HG03571 (cell line): ENCODE measurements around the gene C1orf159.

Experiments
- ATAC-seq: cut with Tn5 transposase; IDR thresholded peaks from one replicate; pipeline ENCODE4 v1.9.1; 2021; ENCODE audit not compliant: unreplicated experiment

Gene C1orf159

GRCh38 chr1:1094981-1095380 is 20.9 kb downstream of the C1orf159 start:
- no peak for ATAC-seq

GRCh38 chr1:1093610-1093943 is 22.3 kb downstream of the C1orf159 start:
- no peak for ATAC-seq

- no peak for ATAC-seq
These were observed 22.8 kb downstream of the C1orf159 start for GRCh38 chr1:1092894-1093609.

DNA sequence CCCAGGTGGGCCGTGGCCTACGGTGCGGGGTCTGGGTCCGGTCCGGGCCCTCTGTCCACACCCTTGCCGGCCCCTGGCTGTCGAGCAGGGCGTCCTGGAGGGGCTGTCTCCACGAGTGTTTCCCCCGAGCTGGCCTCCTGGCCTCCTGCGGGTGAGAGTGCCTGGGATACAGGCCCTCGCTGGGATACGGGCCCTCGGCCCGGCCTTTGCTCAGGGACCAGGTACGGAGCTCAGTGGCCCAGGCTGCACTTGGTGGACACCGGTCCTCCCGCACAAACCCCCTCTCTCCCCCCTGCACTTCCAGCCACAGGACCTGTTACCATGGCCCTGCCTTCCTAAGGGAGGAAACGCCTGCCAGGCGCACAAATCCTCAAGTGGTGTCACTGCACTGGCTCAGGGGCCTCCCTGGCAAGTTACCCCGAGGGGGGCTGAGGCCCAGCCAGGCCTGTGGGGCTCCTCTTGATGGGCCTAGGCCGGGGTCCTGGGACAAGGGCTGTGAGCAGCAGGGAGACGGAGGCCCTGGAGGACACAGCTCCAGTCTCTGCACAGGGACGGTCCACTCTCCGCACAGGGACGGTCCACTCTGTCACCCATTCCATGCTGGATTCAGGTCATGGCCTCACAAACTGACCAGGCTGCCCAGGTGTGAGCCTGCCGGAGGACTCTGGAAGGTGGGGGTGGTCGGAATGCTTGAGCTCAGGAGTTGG is 23.6 kb downstream of the C1orf159 start:
- no peak for ATAC-seq

DNA sequence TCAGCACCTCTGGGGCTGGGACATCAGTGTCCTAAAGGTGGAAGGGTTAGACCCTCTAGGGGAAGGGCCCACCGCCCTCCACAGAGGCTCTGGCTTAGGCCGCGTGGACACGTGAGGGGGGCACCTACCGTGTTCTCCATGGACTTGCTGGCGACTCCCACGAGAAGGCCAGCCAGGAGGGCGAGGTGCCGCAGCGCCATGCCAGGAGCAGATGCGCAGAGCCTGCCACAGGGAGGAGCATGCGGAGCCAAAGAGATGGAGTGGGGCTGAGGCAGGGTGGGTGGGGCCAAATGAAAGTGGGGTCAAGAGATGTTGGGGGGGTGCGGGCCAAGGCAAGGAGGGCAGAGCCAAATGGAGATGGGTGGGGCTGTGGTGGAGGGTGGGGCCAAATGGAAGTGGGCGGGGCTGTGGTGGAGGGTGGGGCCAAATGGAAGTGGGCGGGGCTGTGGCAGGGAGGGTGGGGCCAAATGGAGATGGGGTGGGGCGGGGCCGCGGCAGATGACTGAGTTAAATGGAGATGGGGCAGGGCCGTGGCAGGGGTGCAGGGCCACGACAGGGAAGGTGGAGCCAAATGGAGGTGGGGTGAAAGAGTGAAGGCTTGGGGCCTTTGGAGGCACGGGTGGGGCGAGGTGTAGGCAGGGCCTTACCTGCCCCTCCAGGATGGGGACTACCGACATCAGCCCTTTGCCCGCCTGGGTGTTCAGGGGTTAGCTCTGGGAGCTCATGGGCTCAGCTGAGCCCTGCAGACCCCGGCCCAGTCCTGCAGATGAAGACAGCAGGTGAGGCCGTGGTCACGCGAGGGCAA is 24.3 kb downstream of the C1orf159 start:
- no peak for ATAC-seq

DNA sequence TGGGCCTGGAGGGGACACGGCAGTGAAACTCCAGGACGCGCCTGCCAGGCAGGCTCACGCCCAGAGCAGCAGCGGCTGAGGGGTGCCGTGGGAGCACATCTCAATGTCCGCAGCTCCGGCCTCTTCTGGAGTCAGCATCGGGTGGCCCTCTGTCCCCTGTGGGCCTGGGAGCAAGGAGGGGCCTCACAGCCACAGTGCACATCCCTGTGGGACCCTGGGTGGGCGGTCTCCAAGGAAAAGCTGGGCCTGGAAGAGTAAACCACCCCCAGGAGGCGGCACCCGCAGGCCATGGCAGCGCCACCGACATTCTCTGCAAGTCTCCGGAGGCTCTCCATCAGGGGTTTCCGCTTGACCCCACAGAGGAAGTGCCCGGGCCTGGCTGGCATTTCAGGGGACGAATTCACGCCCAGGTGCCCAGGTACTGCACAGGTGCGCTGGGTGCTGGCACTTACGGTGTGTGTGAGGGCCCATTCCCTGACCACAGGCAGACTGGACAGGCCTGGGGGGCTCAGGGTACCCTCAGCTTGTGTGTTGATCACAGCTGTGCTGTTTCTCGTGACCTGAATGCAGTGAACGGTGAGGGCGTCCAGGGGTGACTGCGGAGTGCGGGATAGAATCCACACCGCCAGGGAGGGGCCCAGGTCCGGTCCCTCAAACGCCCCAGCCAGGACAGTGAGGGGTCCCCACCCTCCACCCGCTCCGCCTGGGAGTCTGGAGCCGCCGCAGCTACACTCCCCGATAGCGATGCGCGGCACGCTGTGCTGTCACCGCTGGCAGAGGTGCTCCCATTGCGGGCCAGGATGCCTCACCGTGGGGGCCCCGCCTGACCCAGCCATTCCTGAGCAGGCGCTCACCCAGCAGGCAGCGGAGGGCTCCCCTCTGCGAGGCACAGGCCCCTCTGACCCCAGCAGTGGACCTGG is 25.2 kb downstream of the C1orf159 start:
- ATAC-seq = no peak

GRCh38 chr1:1089731-1090423 is 26.0 kb downstream of the C1orf159 start:
- no peak for ATAC-seq

- ATAC-seq = no peak
These were observed 26.8 kb downstream of the C1orf159 start for GRCh38 chr1:1088801-1089680.

GRCh38 chr1:1088029-1088800 is 27.7 kb downstream of the C1orf159 start:
- no peak for ATAC-seq

GRCh38 chr1:1087351-1088028 is 28.4 kb downstream of the C1orf159 start:
- no peak for ATAC-seq

DNA sequence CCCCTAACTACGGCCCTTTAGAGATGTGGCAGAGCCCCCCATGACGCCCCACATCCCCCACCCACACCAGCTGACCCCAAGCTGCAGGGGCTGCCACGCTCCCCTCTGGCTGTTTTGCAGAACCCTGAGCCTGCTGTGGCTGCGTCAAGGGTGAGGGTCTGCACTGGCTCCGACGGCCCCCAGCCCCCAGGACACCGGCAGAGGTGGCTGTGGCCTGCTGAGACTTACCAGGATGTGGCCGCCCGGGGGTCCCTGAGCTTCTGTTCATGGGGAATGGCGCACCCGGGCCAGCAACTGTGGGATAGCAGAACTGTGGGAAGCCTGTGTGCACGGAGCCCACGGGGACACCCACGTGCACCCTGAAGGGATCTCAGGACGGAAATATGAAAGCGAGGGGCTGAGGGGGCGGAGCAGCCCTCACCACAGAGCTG is 29.0 kb downstream of the C1orf159 start:
- no peak for ATAC-seq

GRCh38 chr1:1085911-1086841 is 29.7 kb downstream of the C1orf159 start:
- ATAC-seq = no peak

- no peak for ATAC-seq
These were observed 30.6 kb downstream of the C1orf159 start for GRCh38 chr1:1085171-1085841.

GRCh38 chr1:1084372-1085170 is 31.3 kb downstream of the C1orf159 start:
- ATAC-seq = no peak
